Thyroid gland (tissue), 4 donors: Measurements from ENCODE around the gene RPTOR.

ENCODE experiments used
- POLR2A ChIP-seq, 2 donors: fragments of 450-650 bp; IDR thresholded peaks; one replicate each; pipeline ENCODE4 v1.6.1; 2017; ENCODE audit warnings: antibody characterized with exemption in 2 of 2, mild to moderate bottlenecking in 2 of 2, moderate library complexity in 1 of 2
- TF ChIP-seq, protein P1 (sequence below), 6 experiments: fragments of 200-600 bp in 3 of 6; fragments of 450-650 bp in 3 of 6; sonication (generic) in 3 of 6; IDR thresholded peaks; one replicate each; pipeline ENCODE4 v1.5.1; 2016 to 2019; ENCODE audit warnings: antibody characterized with exemption in 6 of 6, mild to moderate bottlenecking in 2 of 6, inconsistent platforms in 1 of 6, moderate library complexity in 1 of 6

GRCh38 chr17:80957461-80957941, 412.9 kb downstream of the RPTOR start:
- no peak for TF ChIP-seq POLR2A (IDR thresholded peaks at IDR 0.05)
- TF ChIP-seq, protein P1, sequence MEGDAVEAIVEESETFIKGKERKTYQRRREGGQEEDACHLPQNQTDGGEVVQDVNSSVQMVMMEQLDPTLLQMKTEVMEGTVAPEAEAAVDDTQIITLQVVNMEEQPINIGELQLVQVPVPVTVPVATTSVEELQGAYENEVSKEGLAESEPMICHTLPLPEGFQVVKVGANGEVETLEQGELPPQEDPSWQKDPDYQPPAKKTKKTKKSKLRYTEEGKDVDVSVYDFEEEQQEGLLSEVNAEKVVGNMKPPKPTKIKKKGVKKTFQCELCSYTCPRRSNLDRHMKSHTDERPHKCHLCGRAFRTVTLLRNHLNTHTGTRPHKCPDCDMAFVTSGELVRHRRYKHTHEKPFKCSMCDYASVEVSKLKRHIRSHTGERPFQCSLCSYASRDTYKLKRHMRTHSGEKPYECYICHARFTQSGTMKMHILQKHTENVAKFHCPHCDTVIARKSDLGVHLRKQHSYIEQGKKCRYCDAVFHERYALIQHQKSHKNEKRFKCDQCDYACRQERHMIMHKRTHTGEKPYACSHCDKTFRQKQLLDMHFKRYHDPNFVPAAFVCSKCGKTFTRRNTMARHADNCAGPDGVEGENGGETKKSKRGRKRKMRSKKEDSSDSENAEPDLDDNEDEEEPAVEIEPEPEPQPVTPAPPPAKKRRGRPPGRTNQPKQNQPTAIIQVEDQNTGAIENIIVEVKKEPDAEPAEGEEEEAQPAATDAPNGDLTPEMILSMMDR (IDR thresholded peaks at IDR 0.05) = no peak
